GM18861 (cell line): Measurements from ENCODE around the gene CLDN18.
A peak's percentile ranks its signal among the peaks of the same experiment; 100 is the strongest.

Source experiments
- ATAC-seq: cut with Tn5 transposase; IDR thresholded peaks from one replicate; pipeline ENCODE4 v1.9.1; 2021; ENCODE audit not compliant: unreplicated experiment

The CLDN18 gene

GRCh38 chr3:138009476-138010272 is at the start of gene CLDN18:
Gene CLDN18, plus strand, starts transcription at chr3:138010165. Its CDS starts 61 bp downstream, at chr3:138010226.
- ATAC-seq = no peak

GRCh38 chr3:137962251-137962650 is 47.7 kb upstream of the CLDN18 start:
- no peak for ATAC-seq

DNA sequence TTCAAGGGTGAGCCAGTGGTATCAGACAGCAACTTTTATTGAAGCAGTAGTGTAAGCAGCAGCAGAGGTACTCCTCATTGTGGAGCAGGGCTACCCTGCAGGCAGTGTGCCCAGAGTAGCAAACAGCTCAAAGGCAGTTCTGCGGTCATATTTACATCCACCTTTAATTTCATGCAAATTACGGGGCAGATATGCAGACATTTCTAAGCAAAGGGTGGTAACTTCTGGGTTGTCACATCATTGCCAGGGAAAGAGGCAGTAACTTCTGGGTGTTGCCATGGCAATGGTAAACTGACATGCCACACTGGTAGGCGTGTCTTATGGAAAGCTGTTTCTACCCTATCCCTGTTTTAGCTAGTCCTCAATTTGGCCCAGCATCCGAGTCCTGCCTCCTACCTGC is 46.5 kb upstream of the CLDN18 start:
- ATAC-seq = no peak

DNA sequence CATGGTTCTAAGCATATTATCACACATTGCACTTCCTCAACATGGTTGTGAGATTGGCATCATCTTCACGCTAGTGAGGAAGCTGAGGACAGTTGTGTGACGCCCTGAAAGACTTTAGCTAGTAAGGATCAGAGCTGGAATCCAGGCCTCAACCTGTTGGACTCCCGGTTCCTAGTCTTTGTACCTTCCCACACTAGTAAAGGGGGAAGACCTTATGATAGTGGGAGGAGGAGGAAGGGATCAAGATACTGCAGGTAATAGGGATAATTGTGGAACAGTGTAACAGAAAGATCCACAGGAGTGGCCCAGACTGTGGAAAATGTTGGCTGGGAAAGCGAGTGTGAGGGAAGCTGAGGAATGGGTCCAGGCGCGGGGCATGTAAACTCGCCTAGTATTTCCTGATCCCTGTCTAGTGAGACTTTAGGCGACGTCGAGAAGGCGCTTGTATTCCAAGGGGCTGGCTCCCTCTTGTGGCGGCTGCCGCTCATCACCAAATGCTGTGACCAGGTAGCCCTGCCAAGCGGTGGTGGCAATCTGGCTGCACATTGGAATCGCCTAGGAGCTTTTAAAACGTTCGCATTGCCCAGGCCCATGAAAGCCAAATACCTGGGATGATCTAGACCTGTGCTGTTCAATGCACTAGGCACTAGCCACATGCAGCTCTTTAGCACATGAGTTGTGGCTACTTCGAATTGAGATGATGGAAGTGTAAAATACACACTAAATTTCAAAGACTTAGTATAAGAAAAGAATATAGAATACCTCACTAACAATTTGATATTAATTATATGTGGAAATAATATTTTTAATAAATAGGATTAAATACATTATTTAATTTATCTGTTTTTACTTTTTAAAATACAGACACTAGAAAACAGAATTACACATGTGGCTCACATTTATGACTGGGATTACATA is 38.8 kb upstream of the CLDN18 start:
- peak; percentile 84 for ATAC-seq

GRCh38 chr3:137972396-137972795 is 37.6 kb upstream of the CLDN18 start:
- ATAC-seq = no peak

DNA sequence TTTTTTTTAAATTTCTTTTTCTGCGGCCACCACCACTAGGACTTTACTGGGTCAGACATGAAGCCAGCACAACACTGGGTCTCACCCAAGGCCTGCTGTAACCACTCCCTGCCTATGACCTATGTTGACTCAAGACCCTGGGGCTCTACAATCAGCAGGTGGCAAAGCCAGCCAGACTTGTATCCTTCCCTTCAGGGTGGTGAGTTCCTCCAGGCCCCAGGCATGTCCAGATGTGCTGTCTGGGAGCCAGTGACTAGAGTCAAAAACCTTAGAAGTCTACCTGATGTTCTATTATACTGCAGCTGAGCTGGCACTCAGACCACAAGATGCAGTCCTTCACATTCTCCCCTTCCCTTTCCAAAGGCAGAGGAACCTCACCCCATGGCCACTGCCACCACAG is 31.6 kb upstream of the CLDN18 start:
- no peak for ATAC-seq

- no peak for ATAC-seq
These were observed 22.2 kb upstream of the CLDN18 start for GRCh38 chr3:137987723-137988122.

- ATAC-seq = peak; percentile 63
These were observed 21.8 kb upstream of the CLDN18 start for GRCh38 chr3:137988152-137988551.

DNA sequence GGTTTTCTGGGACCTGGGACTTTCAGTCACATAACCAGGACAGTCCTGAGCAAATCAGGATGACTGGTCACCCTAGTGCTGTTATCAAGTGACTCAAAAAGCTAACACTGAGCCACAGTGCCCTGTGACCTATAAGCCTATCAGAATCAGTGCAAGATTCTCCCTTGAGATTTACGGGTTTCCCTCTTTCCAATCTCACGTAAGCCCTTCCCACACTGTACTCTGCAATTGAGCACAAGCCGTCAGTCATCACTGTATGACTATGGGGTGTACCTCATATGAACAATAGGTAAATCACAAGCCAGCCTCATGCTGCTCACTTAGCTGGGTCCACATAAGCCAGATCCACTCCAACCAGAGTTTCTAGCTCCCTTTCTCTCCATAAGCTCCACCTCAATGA is 21.0 kb upstream of the CLDN18 start:
- ATAC-seq = peak; percentile 64

DNA sequence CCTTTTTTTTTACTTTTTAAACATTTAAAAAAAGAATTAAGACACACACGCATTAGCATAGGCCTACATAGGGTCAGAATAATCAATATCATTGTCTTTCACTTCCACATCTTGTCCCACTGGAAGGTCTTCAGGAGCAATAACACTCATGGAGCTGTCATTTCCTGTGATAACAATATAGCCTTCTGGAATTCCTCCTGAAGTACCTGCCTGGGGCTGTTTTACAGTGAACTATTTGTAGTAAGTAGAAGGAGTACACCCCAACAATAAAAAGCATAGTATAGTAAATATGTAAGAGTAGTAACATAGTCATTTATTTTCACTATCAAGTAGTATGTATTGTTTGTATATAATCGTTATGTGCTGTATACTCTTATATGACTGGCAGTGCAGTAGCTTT is 19.5 kb upstream of the CLDN18 start:
- no peak for ATAC-seq

DNA sequence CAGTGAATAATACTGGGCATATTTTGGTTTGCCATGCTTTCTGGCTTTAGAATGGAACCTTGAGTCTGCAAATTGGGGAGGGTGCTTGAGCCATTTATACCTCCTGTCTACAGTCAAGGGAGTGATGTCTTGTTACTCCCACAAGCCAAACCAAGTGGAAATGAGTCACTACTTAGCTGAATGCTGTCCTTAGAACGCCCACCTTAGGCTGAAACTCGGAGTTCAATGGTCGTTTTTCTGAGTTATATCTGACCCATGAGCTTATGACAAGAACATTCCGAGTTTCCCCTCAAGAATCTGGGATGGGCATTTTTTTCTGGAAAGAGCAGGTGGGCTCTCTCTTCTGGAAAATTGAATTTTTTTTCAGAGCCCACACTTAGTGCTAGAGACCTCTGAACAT is 17.4 kb upstream of the CLDN18 start:
- ATAC-seq = no peak

- no peak for ATAC-seq
These were observed 11.6 kb upstream of the CLDN18 start for GRCh38 chr3:137998121-137999042.

DNA sequence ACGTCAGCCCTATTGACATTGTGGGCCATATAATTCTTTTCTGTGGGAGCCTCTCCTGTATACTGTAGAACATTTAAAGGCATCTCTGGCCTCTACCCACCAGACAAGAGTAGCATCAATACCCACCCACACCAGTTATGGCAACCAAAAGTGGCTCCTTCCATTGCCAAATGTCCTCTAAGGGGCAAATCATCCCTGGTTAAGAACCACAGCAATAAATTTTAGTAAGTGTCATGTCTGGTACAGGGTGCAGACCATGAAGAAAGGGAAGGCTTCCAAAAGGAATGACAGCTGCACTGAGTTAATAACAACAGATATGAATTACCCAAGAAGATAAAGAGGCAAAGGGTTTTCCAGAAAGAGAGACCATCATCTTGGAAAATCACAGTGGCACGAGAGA is 6.9 kb upstream of the CLDN18 start:
- no peak for ATAC-seq

DNA sequence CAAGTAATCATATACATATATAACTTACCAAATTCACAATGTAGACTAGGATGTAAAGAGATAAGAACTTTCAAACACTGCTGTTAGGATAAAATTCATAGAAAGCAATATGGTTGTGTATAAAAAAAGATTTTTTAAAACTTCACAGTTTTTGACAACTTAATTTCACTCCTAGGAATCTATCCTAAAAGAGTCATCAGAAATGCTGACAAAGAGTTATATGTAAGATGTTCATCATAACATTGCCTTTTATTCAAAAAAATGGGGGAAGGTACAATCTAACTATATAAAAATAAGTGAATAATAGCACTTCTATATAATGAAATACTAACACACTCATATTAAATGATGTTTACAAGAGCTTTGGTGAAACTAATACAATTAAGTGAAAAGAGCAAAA is 4.3 kb upstream of the CLDN18 start:
- ATAC-seq = no peak

DNA sequence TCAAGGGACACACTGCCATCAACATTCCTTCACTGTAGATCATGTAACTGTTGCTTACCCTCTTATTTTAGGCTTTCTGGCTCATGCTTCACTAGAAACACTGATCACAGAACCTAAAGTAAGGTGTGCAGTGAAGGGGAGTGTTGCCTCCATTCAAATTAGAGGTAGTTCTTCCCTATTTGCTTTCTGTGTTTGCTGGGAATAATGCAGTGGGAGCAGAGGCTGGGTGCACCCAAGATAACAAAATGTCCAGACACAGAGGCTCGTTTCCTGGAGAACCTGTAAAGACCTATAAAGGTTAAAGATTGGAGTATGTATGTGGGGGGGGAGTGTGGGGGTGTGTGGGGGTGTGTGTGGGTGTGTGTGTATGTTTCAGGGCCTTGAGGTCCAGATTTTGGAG is 2.1 kb upstream of the CLDN18 start:
- no peak for ATAC-seq

DNA sequence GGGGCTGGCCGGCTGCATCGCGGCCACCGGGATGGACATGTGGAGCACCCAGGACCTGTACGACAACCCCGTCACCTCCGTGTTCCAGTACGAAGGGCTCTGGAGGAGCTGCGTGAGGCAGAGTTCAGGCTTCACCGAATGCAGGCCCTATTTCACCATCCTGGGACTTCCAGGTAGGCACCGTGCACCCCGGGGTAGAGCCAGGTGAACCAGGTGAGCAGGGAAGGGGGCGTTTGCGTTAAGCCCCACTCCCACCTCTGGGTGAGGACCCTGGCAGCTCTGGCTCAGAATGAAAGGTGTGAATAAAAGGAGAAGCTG is 267 bp downstream of the CLDN18 start:
- no peak for ATAC-seq

GRCh38 chr3:138011722-138012121 is 1.8 kb downstream of the CLDN18 start:
- no peak for ATAC-seq

DNA sequence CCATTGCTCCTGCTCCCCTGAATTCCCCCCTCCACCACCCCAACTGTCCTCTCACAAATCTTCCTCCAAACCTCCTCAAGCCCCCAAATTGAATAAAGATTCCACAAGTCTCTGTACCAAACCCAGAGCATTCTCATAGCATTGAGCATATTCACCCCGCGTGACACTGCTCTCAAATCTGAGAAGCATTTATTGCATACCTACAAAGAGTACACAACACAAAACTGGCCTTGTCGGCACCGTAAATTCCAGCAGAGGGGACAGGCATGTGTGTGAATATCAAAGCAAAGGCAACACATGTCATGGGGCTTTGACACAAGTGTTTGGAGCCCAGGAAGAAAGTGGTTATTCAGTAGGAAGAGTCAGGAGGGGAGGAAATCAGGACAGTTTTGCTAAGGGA is 2.6 kb downstream of the CLDN18 start:
- no peak for ATAC-seq

GRCh38 chr3:138016065-138016464 is 6.1 kb downstream of the CLDN18 start:
- ATAC-seq = no peak

DNA sequence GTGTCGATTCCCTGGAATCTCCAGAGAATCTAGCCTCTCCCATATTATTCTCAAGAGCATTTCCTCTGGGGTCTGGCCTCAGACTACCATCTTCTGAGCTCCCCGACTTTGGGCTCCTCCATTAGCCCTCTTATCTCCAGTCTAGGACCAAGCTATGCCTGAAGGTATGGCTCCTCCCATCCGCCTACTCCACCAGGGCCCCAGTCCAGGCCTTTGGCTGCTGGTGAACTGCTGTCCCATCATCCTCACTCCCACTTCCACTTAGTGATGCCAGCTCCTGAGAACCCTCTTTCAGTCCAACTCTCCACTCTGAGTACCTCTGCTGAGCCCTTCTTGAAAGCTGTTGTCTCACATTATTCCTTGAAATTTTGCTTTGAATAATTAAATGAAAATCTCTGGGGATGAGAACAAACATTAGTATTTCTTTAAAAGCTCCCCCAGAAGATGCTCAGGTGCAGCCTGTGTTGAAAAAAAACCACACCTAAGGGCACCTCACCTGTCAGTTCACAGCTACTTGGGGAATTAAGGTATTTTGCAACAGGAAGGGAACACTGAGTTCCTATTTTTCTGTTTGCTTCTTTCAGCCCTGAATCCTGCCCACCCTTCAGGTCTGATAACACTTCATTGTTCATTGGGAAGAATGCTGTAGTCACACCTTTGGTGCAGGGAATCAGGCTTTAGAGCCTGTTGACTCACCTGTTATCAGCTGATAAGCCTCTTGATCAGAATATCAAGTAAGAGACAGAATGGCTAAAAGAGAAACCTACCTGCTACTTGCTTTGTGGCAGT is 9.5 kb downstream of the CLDN18 start:
- ATAC-seq = no peak
